Transverse colon (tissue), 4 donors: ENCODE data around the gene POLR2E. TPM values are rescaled to one million over a fixed set of nuclear protein-coding genes. Genes with fewer than 3 reads are reported as not detected.

ENCODE experiments used
- DNase-seq: peaks from one replicate; pipeline ENCODE4 v3.0.0-alpha.2; 2019
- H3K27ac ChIP-seq, 4 donors: fragments of 200-600 bp; sonication (generic); 2 replicates each; pipeline ENCODE4 v1.5.1; 2016 to 2018; ENCODE audit warnings: inconsistent platforms in 4 of 4
- H3K27me3 ChIP-seq: fragments of 200-600 bp; sonication (generic); 2 replicates; pipeline ENCODE4 v1.5.1; 2017; ENCODE audit warnings: inconsistent platforms
- H3K36me3 ChIP-seq, 4 donors: fragments of 200-600 bp; sonication (generic); 2 replicates each; pipeline ENCODE4 v1.5.1; 2017 to 2019; ENCODE audit warnings: inconsistent platforms in 4 of 4
- H3K4me1 ChIP-seq, 4 donors: fragments of 200-600 bp; sonication (generic); 2 replicates each; pipeline ENCODE4 v1.5.1; 2017 to 2020; ENCODE audit warnings: inconsistent platforms in 4 of 4
- H3K4me3 ChIP-seq, 4 donors: fragments of 200-600 bp; sonication (generic); 1 replicate in 1 of 4; 2 replicates in 3 of 4; pipeline versions ENCODE4 v1.5.1 to v1.6.1; 2017 to 2019; ENCODE audit warnings: inconsistent platforms in 4 of 4
- H3K9me3 ChIP-seq, 2 donors: fragments of 200-600 bp; sonication (generic); 2 replicates each; pipeline ENCODE4 v1.5.1; 2017 to 2019; ENCODE audit warnings: inconsistent platforms in 2 of 2
- EP300 ChIP-seq: sonication (generic); formaldehyde crosslinking; IDR thresholded peaks from one replicate; pipeline ENCODE4 v1.6.1; 2017; ENCODE audit warnings: antibody characterized with exemption, low read depth
- POLR2A ChIP-seq: fragments of 450-650 bp; IDR thresholded peaks from one replicate; pipeline ENCODE4 v1.6.1; 2016; ENCODE audit warnings: antibody characterized with exemption, mild to moderate bottlenecking, moderate library complexity
- POLR2AphosphoS5 ChIP-seq, 3 donors: sonication (generic); formaldehyde crosslinking; IDR thresholded peaks; one replicate each; pipeline ENCODE4 v1.6.1; 2016; ENCODE audit warnings: antibody characterized with exemption in 3 of 3
- WGBS, 2 donors: methylation state at CpG; one replicate each; pipeline ENCODE4 v1.1.5; 2018; ENCODE audit warnings: low coverage in 1 of 2; 5-methylcytosine and 5-hydroxymethylcytosine counted together
- in situ Hi-C, 4 donors: fragments of 200-750 bp; cut with MboI; loops; one replicate each; pipeline versions ENCODE4 v1.15.0 to v1.15.1; 2017; ENCODE audit warnings: low sequenced_read_pairs in 3 of 4, low pct_ligation_motif_present in 1 of 4, low pct_unique_long_range_greater_than_20kb in 1 of 4
- intact Hi-C: fragments of 100-400 bp; cut with DNase I; formaldehyde crosslinking; loops from one replicate; pipeline ENCODE4 v1.15.1; 2023; ENCODE audit warnings: low total_unique reads
- total RNA-seq, 4 donors: library from RNA; depleted of rRNA; stranded (reverse); fragments of >200 nt; gene quantifications; one replicate each; pipeline ENCODE4 v1.1.0, GENCODE V29; 2016
- TF ChIP-seq, protein P1 (sequence below), 5 experiments: fragments of 200-600 bp in 3 of 5; fragments of 450-650 bp in 2 of 5; sonication (generic) in 3 of 5; IDR thresholded peaks; 1 replicate in 2 of 5; 2 replicates in 3 of 5; pipeline ENCODE4 v1.5.1; 2016 to 2017; ENCODE audit warnings: antibody characterized with exemption in 5 of 5, inconsistent platforms in 3 of 5, mild to moderate bottlenecking in 2 of 5, moderate library complexity in 1 of 5

POLR2E gene
- total RNA-seq, 4 donors from 2014 or later: 74.8 to 167 (median 103) TPM

DNA sequence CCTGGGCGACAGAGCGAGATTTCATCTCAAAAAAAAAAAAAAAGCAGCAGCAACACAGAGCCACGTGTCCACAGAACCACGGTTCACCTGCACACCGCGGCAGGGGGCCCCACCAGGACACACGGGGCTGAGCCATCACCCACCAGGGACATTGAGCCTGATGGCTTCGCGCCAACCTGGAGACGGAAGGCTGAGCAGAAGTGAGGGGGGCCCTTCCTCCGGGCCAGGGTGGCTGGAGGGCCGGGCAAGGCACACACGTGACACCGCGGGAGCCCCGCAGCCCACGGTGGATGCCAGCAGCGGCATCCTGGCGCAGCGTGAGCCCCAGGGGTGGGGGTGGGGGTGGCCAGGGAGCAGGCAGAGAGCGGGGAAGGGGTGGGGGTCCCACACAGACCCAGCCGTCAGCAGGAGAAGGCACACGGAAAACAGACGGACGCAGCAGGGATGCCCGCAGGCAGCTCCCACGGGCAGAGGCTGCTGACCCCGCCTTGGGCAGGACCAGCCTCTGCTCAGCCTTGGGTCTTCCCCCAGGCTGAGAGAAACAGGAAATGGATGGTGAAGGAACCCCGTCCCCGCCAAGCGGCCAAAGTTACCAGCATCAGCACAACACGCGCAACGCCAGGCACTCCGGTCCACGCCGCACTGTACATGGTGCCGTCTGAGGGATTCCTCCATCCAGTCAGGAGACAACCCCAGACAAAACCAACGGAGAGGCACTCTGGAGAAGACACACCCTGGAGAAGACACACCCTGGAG is 45.3 kb upstream of the POLR2E start:
- H3K27me3 ChIP-seq: no peaks in the 10 kb centered on the region
- H3K4me3 ChIP-seq: no peak overlapping the region
- no peak for TF ChIP-seq POLR2A
- no peak for TF ChIP-seq EP300
- TF ChIP-seq, protein P1, sequence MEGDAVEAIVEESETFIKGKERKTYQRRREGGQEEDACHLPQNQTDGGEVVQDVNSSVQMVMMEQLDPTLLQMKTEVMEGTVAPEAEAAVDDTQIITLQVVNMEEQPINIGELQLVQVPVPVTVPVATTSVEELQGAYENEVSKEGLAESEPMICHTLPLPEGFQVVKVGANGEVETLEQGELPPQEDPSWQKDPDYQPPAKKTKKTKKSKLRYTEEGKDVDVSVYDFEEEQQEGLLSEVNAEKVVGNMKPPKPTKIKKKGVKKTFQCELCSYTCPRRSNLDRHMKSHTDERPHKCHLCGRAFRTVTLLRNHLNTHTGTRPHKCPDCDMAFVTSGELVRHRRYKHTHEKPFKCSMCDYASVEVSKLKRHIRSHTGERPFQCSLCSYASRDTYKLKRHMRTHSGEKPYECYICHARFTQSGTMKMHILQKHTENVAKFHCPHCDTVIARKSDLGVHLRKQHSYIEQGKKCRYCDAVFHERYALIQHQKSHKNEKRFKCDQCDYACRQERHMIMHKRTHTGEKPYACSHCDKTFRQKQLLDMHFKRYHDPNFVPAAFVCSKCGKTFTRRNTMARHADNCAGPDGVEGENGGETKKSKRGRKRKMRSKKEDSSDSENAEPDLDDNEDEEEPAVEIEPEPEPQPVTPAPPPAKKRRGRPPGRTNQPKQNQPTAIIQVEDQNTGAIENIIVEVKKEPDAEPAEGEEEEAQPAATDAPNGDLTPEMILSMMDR (IDR thresholded peaks at IDR 0.05): no peak
- TF ChIP-seq POLR2AphosphoS5 (IDR thresholded peaks at IDR 0.05): no peak
- peaks cover 0 to 12% (median 2%) of the 10 kb centered on the region in 4 donors for H3K36me3 ChIP-seq
- intact Hi-C loops (no loop called here), in situ Hi-C loops (no loop called here)
- peaks cover 14 to 16% (median 15%) of the 10 kb centered on the region in 4 donors for H3K4me1 ChIP-seq
- H3K9me3 ChIP-seq: no peaks in the 10 kb centered on the region
- 88 to 100% methylated on average over 2 to 28 of the region's 39 CpGs for WGBS, 2 donors
- no peak for DNase-seq
- no peak overlapping the region for H3K27ac ChIP-seq

DNA sequence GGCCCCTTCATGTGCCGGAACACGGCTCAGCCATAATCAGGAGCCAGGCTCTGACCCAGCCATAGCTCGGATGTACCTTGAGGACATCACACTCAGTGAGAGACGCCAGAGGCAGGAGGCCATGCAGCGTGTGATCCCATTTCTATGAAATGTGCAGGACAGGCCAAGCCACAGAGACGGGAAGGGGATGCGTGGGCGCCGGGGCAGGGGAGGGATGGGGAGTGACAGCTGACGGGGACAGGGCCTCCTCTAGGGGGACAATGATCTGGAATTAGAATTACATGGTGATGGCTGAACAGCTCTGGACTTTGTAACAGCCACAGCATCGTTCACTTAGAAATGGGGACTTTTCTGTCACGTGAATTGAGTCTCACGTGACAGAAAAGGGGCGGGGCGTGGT is 44.0 kb upstream of the POLR2E start:
- Histone ChIP-seq H3K27ac (no peak overlapping the region), H3K4me1 (peaks cover 16 to 23% (median 19%) of the 10 kb centered on the region in 4 donors), H3K36me3 (peaks cover 0 to 12% (median 2%) of the 10 kb centered on the region in 4 donors), H3K27me3 (no peaks in the 10 kb centered on the region), H3K9me3 (no peaks in the 10 kb centered on the region), H3K4me3 (no peak overlapping the region)
- intact Hi-C loops (no loop called here), in situ Hi-C loops (no loop called here)
- 83 to 93% methylated on average over 5 to 15 of the region's 15 CpGs for WGBS, 2 donors
- DNase-seq: no peak
- TF ChIP-seq, protein P1 (IDR thresholded peaks at IDR 0.05): no peak
- TF ChIP-seq EP300 (no peak), POLR2AphosphoS5 (IDR thresholded peaks at IDR 0.05) (no peak), POLR2A (no peak)

DNA sequence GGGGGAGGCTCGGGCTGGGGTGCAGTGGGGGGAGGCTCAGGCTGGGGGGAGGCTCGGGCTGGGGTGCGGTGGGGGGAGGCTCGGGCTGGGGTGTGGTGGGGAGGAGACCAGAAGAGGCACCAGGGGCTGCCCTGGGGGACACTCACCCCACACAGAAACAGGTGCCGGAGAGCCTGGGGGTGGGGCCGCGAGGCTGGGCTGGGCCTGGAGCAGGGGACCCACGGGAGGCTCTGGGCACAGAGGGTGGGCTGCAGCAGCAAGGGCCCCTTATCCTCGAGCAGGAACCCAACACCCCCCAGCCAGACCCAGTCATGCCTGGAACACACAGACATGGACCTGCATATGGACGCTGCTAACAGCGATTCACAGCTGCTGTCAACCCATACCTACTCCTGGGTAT is 42.9 kb upstream of the POLR2E start:
- peaks cover 16 to 33% (median 26%) of the 10 kb centered on the region in 4 donors for H3K4me1 ChIP-seq
- DNase-seq: no peak
- no peak overlapping the region for H3K27ac ChIP-seq
- in situ Hi-C loops: no loop called here
- H3K4me3 ChIP-seq: no peak overlapping the region
- intact Hi-C loops: no loop called here
- WGBS, 2 donors: 80% methylated on average over 9 of the region's 11 CpGs; no CpG with 5 or more reads in 1 of the 2 donors
- H3K36me3 ChIP-seq: peaks cover 0 to 8% (median 0%) of the 10 kb centered on the region in 4 donors
- H3K9me3 ChIP-seq: no peaks in the 10 kb centered on the region
- TF ChIP-seq EP300 (no peak), POLR2A (no peak), POLR2AphosphoS5 (IDR thresholded peaks at IDR 0.05) (no peak)
- TF ChIP-seq, protein P1 (IDR thresholded peaks at IDR 0.05): no peak
- no peaks in the 10 kb centered on the region for H3K27me3 ChIP-seq

DNA sequence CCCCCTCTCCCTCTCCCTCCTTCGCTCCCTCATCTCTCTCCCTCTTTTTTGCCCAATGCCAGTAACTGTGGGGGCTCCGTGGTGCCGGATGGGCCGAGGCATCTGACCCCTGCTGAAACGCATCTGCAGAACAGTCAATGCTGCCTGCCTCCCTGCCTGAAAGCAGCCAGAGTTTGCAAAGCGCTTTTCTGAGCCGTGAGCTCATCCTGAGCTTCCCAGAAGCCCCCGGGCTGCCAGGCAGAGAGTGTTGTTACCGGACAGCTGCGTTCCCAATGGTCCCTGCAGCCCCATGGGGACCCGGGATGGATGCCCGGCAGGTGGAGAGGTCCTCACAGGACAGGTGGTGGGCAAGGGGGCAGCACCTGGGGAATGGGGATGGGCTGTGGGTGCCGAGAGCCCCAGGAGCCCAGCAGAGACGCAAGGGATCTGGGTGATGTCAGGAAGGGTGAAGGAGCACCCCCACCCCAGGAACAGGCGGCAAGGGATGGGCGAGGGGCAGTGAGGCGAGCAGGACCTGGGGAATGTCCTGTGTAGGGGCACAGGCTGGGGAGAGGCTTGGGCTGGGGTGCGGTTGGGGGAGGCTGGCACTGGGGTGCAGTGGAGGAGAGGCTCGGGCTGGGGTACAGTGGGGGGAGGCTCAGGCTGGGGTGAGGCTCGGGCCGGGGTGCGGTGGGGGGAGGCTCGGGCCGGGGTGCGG is 41.6 kb upstream of the POLR2E start:
- 49 to 100% methylated on average over 2 to 18 of the region's 25 CpGs for WGBS, 2 donors
- in situ Hi-C loops: no loop called here
- TF ChIP-seq EP300: no peak
- TF ChIP-seq, protein P1 (IDR thresholded peaks at IDR 0.05): no peak
- no peak for TF ChIP-seq POLR2A
- TF ChIP-seq POLR2AphosphoS5 (IDR thresholded peaks at IDR 0.05): no peak
- Histone ChIP-seq H3K4me1 (peaks cover 24 to 43% (median 37%) of the 10 kb centered on the region in 4 donors), H3K9me3 (no peaks in the 10 kb centered on the region), H3K36me3 (no peaks in the 10 kb centered on the region), H3K27me3 (no peaks in the 10 kb centered on the region), H3K4me3 (no peak overlapping the region), H3K27ac (peak overlapping the region; percentile 73 to 85 (median 82))
- no peak for DNase-seq
- intact Hi-C loops: no loop called here
